Esophagus squamous epithelium (tissue), 4 donors: Measurements from ENCODE around the gene CLTC.

Source experiments
- POLR2A ChIP-seq, 4 donors: fragments of 450-650 bp; IDR thresholded peaks; one replicate each; pipeline ENCODE4 v1.6.1; 2017; ENCODE audit warnings: antibody characterized with exemption in 4 of 4, mild to moderate bottlenecking in 4 of 4, moderate library complexity in 3 of 4
- TF ChIP-seq, protein P1 (sequence below), 6 experiments: fragments of 450-650 bp in 4 of 6; fragments of 200-600 bp in 2 of 6; sonication (generic) in 2 of 6; IDR thresholded peaks; one replicate each; pipeline ENCODE4 v1.5.1; 2016 to 2019; ENCODE audit warnings: antibody characterized with exemption in 6 of 6, mild to moderate bottlenecking in 4 of 6, moderate library complexity in 4 of 6

DNA sequence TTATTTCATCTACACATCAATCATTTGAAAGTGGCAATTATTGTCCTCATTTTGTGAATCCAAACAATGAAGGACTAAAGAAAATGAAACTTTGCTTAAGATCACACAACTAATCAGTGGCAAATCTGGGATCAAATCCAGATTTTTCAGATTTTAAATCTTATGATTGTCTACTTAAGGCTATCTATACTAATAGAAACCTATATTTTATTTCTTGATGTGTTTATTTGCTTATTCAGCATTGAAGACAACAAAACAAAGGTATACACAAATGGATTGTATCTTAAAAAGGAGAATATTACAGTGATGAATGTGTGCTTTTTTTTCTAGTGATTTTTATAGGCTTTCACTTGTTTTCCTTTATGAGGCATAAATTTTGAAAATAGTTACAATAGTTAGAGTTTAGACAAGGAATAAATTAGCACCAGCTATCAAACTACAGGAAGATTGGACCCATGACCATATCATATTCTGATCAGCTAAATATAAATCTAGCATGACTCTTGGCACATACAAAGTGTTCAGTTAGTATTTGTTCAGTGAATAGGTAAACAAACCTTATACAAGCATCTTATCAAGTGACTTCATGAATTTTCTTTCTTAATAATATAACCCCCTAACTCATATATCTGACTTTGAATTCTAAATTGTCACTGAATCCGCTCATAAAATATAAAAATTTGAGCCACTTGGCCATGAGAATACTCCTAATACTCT lies 108.3 kb downstream of the CLTC start:
- TF ChIP-seq POLR2A (IDR thresholded peaks at IDR 0.05) = no peak
- TF ChIP-seq, protein P1, sequence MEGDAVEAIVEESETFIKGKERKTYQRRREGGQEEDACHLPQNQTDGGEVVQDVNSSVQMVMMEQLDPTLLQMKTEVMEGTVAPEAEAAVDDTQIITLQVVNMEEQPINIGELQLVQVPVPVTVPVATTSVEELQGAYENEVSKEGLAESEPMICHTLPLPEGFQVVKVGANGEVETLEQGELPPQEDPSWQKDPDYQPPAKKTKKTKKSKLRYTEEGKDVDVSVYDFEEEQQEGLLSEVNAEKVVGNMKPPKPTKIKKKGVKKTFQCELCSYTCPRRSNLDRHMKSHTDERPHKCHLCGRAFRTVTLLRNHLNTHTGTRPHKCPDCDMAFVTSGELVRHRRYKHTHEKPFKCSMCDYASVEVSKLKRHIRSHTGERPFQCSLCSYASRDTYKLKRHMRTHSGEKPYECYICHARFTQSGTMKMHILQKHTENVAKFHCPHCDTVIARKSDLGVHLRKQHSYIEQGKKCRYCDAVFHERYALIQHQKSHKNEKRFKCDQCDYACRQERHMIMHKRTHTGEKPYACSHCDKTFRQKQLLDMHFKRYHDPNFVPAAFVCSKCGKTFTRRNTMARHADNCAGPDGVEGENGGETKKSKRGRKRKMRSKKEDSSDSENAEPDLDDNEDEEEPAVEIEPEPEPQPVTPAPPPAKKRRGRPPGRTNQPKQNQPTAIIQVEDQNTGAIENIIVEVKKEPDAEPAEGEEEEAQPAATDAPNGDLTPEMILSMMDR (IDR thresholded peaks at IDR 0.05) = no peak
